Fibroblast of the aortic adventitia (primary cell): ENCODE data around the gene FER. TPM values are rescaled to one million over a fixed set of nuclear protein-coding genes. Genes with fewer than 3 reads are reported as not detected.

Source experiments
- DNase-seq: peaks from one replicate; pipeline ENCODE4 v3.0.0-alpha.2; 2010; ENCODE audit warnings: low read depth
- H3K4me3 ChIP-seq: 2 replicates; pipeline ENCODE4 v1.5.1; 2011; ENCODE audit warnings: low read depth, mild to moderate bottlenecking, control low read depth, low read length, moderate library complexity
- total RNA-seq: library from RNA; depleted of rRNA; stranded (reverse); fragments of >200 nt; gene quantifications from 2 replicates; pipeline ENCODE4 v1.2.3, GENCODE V29; 2012; ENCODE audit warnings: low replicate concordance
- TF ChIP-seq, protein P1 (sequence below): IDR thresholded peaks from 2 replicates; pipeline ENCODE4 v1.5.1; 2011; ENCODE audit warnings: mild to moderate bottlenecking, low read length, control low read depth, inconsistent platforms; ENCODE audit not compliant: insufficient read depth

Gene FER
- total RNA-seq, 1 donor, result 41.5 TPM

DNA sequence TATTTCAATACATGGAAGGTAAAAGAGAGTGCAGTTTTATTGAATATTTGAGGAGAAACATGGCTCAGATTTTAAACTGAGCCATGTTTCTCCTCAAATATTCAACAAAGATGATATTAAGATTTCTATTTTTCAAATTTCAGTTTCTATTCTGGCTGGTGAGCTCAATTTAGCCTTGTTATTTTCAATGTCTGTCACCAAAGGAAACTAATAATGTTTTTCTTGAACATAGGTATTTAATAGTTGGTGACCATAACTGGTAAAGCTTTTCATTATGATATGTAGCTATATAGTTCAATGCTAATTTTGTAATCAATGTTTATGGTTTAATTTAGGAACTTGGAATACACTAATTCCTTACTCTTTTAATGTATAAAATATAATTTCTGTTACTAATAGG lies 177.4 kb downstream of the FER start:
- TF ChIP-seq, protein P1, sequence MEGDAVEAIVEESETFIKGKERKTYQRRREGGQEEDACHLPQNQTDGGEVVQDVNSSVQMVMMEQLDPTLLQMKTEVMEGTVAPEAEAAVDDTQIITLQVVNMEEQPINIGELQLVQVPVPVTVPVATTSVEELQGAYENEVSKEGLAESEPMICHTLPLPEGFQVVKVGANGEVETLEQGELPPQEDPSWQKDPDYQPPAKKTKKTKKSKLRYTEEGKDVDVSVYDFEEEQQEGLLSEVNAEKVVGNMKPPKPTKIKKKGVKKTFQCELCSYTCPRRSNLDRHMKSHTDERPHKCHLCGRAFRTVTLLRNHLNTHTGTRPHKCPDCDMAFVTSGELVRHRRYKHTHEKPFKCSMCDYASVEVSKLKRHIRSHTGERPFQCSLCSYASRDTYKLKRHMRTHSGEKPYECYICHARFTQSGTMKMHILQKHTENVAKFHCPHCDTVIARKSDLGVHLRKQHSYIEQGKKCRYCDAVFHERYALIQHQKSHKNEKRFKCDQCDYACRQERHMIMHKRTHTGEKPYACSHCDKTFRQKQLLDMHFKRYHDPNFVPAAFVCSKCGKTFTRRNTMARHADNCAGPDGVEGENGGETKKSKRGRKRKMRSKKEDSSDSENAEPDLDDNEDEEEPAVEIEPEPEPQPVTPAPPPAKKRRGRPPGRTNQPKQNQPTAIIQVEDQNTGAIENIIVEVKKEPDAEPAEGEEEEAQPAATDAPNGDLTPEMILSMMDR, result no peak
- H3K4me3 ChIP-seq, result no peak overlapping the region
- no peak for DNase-seq

DNA sequence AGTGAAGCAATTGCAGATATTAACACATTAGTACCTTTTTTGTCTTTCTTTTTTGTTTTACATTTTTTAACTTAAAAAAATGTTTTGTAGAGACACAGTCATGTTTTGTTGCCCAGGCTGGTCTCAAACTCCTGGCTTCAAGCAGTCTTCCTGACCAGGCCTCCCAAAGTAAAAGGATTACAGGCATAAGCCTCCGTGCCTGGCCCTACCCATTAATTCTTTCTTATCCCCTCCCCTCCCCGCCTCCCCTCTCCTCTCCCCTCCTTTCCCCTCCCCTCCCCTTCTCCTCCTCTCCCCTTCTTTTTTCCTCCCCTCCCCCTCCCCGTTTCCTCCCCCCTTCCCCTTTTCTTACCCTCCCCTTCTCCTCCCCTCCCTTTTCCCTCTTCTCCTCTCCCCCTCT lies 182.4 kb downstream of the FER start:
- no peak for DNase-seq
- no peak overlapping the region for H3K4me3 ChIP-seq
- TF ChIP-seq, protein P1, result no peak

DNA sequence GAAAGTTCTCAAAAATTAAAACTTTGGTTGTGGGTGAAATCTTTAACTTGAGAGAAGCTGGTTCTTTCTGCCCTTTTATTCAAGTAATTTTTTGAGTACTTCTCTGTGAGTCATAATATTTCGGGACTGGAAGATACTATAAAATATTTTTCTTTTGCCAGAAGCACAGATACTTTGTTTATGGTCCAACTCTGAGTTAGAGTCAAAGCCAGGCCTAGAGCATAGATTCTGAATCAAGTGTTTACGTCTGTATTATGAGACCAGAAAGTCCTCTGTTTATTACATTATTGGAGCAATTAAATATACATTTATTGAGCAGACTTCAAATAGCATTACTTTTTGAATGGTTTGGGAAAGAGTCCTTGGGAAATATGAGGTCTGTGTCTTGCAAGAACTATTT lies 187.9 kb downstream of the FER start:
- TF ChIP-seq, protein P1, result no peak
- no peak overlapping the region for H3K4me3 ChIP-seq
- DNase-seq, result peak; percentile 25

DNA sequence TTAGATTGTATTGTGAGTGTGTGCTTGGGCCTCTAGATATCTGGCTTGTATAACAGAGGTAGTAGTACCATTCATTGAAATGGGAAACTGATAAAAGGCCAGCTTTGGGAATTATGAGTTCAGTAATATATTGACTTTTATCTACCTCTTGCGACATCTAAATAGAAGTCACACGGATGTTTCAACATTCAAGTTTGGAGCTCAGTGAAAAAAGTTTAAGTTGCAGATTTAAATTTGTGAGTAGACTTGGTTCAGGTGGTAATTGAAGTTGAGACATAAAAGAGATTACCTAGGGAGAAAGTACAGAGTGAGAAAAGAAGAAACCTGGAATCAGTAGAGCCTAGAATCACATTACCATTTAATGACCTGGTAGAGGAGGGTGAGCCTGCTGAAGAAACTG lies 189.5 kb downstream of the FER start:
- no peak for DNase-seq
- TF ChIP-seq, protein P1, result no peak

DNA sequence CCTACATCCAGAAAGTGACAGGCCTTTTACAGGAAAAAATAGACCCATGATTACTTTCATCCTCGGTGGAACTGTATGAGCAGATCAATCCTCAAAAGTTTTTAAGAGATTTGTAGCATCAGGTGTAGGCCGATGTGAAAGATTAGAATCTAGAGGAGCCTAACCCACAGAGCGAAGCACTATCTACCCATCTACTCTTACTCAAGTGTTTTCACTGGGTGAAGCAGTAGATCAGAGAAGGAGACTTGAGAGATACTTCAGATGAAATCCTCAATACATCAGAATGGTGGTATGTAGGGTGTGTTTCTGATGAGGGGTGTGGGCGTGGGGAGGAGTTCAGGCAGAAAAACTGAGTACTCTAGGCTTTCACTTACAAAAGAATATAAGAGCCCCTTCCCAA lies 192.8 kb downstream of the FER start:
- TF ChIP-seq, protein P1, result no peak
- DNase-seq, result no peak
- no peak overlapping the region for H3K4me3 ChIP-seq

More for the DNA sequence above, 189.5 kb downstream of the FER start:
- no peak overlapping the region for H3K4me3 ChIP-seq

DNA sequence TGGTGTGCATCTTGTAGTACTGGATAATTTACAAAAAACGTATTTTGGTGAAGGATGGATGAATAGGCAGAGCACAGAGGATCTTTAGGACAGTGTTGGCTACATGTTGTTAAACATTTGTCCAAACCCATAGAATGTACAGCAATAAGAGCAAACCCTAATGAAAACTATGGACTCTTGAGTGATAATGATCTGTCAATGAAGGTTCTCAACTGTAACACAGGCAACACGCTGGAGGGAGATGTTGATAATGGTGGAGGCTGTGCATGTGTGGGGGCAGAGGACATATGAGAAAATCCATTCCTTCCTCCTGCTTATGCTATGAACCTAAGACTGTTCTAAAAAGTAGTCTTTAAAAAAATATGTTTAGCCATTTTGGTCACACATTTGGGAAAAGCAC lies 194.0 kb downstream of the FER start:
- H3K4me3 ChIP-seq, result no peak overlapping the region
- TF ChIP-seq, protein P1, result no peak
- DNase-seq, result no peak

DNA sequence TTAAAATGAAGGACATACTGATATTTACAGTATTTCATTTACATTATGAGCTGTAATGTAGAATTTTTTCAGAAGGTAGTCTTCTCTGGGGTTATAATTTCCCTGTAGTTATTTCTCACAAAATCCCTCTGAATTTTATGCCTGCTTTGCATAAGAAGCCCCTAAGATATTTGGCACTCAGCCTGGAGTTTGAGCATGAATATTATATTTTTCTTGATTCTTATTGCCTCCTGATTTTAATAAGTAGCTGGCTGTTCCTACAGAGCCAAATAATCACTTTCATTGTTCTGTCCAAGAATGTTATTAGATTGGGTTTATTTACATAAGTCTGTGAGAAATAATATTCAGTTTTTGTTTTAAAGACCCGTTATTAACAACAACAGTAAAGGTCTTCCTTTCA lies 195.0 kb downstream of the FER start:
- TF ChIP-seq, protein P1, result no peak

More for the DNA sequence above, 195.0 kb downstream of the FER start:
- H3K4me3 ChIP-seq, result no peak overlapping the region
- no peak for DNase-seq
